MCF 10A (cell line): ENCODE data around the gene LGALS8. TPM values are rescaled to one million over a fixed set of nuclear protein-coding genes. Genes with fewer than 3 reads are reported as not detected.

Source experiments
- BruUV-seq: library from RNA; stranded (reverse); fragments of 400-500 nt; replicated peaks from 2 replicates; lab custom pipeline; 2021; lab: Mats Ljungman, UMichigan
- CTCF ChIA-PET: fragments of 300-600 bp; sonication (Branson Sonifier 250); formaldehyde crosslinking; extraction: SDS; loops from one replicate; lab custom pipeline; 2021; ENCODE audit warnings: antibody characterized with exemption, inconsistent platforms; lab: Yijun Ruan, JAX
- POLR2A ChIA-PET: fragments of 300-600, 350-650 bp; sonication (Branson Sonifier 250); formaldehyde crosslinking; extraction: SDS; loops from one replicate; lab custom pipeline; 2020; ENCODE audit warnings: antibody characterized with exemption, inconsistent platforms; lab: Yijun Ruan, JAX
- DNase-seq: peaks from one replicate; pipeline ENCODE4 v3.0.0-alpha.2; 2018; ENCODE audit not compliant: unreplicated experiment
- H3K27ac Mint-ChIP-seq: one replicate; pipeline ENCODE4 v1.8.0; 2022; ENCODE audit warnings: mild to moderate bottlenecking, low read depth, mixed read lengths; ENCODE audit not compliant: unreplicated experiment
- H3K27me3 Mint-ChIP-seq: one replicate; pipeline ENCODE4 v1.8.0; 2022; ENCODE audit warnings: mixed read lengths; ENCODE audit not compliant: insufficient read depth, unreplicated experiment
- H3K36me3 Mint-ChIP-seq: one replicate; pipeline ENCODE4 v1.8.0; 2022; ENCODE audit warnings: mild to moderate bottlenecking, moderate library complexity, mixed read lengths; ENCODE audit not compliant: insufficient read depth, unreplicated experiment
- H3K4me1 Mint-ChIP-seq: one replicate; pipeline ENCODE4 v1.8.0; 2022; ENCODE audit warnings: mixed read lengths; ENCODE audit not compliant: insufficient read depth, unreplicated experiment
- H3K4me3 Mint-ChIP-seq: one replicate; pipeline ENCODE4 v1.8.0; 2022; ENCODE audit warnings: mild to moderate bottlenecking, moderate library complexity, mixed read lengths; ENCODE audit not compliant: unreplicated experiment
- H3K9me3 Mint-ChIP-seq: one replicate; pipeline ENCODE4 v1.8.0; 2022; ENCODE audit warnings: mixed read lengths; ENCODE audit not compliant: unreplicated experiment
- CTCF ChIP-seq: fragments of 200-600 bp; IDR thresholded peaks from one replicate; pipeline ENCODE4 v1.8.0; 2022; ENCODE audit warnings: antibody characterized with exemption, mild to moderate bottlenecking; ENCODE audit not compliant: unreplicated experiment
- intact Hi-C: fragments of 100-400 bp; cut with micrococcal nuclease; formaldehyde crosslinking; loops from 2 replicates; pipeline ENCODE4 v1.14.1; 2022
- total RNA-seq: library from RNA; stranded (reverse); gene quantifications from 2 replicates; pipeline ENCODE4 v1.2.3, GENCODE V29; 2022

Gene LGALS8
- total RNA-seq, 1 experiment from 2014 or later, result 73.2 TPM

DNA sequence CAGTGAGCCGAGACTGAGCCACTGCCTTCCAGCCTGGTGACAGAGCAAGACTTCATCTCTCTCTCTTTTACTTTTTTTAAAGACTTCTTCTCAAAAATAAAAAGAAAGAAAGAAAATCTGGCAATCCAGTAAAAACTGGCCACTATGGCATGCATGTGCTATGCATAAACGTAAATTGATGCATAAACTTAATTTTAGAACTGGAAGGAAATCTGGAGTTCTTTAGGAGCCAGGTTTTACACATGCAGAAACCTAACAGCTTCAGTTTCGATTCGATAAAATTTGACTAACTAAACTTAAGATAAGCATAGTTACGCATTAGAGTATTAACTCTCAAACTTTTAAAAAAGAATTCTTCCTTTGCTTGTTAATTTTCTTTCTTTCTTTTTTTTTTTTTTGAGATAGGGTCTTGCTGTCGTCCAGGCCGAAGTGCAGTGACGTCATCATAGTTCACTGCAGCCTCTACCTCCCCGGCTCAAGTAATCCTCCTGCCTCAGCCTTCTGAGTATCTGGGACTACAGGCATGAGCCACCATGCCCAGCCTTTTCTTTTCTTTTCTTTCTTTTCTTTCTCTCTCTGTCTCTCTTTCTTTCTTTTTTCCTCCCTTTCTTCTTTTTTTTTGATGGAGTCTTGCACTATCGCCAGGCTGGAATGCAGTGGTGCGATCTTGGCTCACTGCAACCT, 11.9 kb upstream of the LGALS8 start:
- no peak for DNase-seq
- intact Hi-C loops, result no loop called here
- CTCF ChIA-PET, result interaction anchor here (0.7 to 1.2 kb wide), 3 partner anchors 400 to 1199 kb away, joined by 4 to 6 read pairs (median 5); no protein-coding TSS in a partner anchor

DNA sequence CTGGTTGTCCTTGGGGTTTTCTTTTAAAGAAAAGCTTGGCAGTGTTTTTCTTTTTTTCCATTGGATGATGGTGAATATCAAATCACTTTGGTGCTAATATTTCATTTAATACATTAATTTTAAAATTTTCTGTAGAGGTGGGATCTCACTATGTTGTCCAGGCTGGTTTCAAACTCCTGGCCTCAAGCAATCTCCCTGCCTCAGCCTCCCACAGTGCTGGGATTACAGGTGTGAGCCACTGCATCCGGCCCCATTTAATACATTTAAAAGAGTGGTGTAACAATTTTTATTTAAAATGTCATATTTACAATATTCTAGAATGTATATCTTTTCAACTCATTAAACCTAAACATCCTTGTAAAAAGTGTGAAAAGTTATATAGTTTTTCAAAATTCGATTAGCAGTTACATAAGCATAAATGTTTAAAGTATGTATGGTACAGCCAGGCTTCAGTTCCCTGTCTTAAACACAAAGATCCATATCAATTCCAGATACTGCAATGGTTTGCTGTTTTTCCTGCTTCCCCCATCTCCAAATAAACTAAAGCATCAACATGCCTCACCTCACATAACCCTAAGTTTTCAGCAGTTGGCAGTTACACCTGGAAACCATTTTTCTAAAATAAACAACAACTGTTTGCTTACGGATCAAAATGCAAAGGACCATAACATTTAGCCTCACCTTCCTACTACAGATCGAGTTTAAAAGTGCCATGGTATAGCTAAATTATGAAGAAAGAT, 8.9 kb upstream of the LGALS8 start:
- no peak for DNase-seq
- Mint-ChIP-seq H3K4me1 (peaks cover 19% of the 10 kb centered on the region), H3K27ac (no peak overlapping the region), H3K4me3 (no peak overlapping the region), H3K9me3 (no peaks in the 10 kb centered on the region), H3K36me3 (no peaks in the 10 kb centered on the region), H3K27me3 (no peaks in the 10 kb centered on the region)
- CTCF ChIA-PET, result interaction anchor here (0.6 to 2.3 kb wide), 6 partner anchors 11 to 882 kb away, joined by 3 to 9 read pairs (median 3); no protein-coding TSS in a partner anchor
- no peak for TF ChIP-seq CTCF
- POLR2A ChIA-PET, result interaction anchor here (0.6 to 3.6 kb wide), 8 partner anchors 9 to 596 kb away, joined by 3 to 18 read pairs (median 4); partner anchors contain the start of genes ERO1B and LGALS8
- intact Hi-C loops, result no loop called here
- no TSS peak for BruUV-seq

More for the DNA sequence above, 11.9 kb upstream of the LGALS8 start:
- no peaks in the 10 kb centered on the region for H3K36me3 Mint-ChIP-seq
- peaks cover 13% of the 10 kb centered on the region for H3K4me1 Mint-ChIP-seq
- TF ChIP-seq CTCF, result no peak
- no peaks in the 10 kb centered on the region for H3K9me3 Mint-ChIP-seq
- POLR2A ChIA-PET, result interaction anchor here (0.8 kb wide), 1 partner anchor 13 kb away, joined by 5 read pairs; no protein-coding TSS in a partner anchor
- H3K27me3 Mint-ChIP-seq, result no peaks in the 10 kb centered on the region
- no TSS peak for BruUV-seq
- no peak overlapping the region for H3K4me3 Mint-ChIP-seq
- H3K27ac Mint-ChIP-seq, result no peak overlapping the region

DNA sequence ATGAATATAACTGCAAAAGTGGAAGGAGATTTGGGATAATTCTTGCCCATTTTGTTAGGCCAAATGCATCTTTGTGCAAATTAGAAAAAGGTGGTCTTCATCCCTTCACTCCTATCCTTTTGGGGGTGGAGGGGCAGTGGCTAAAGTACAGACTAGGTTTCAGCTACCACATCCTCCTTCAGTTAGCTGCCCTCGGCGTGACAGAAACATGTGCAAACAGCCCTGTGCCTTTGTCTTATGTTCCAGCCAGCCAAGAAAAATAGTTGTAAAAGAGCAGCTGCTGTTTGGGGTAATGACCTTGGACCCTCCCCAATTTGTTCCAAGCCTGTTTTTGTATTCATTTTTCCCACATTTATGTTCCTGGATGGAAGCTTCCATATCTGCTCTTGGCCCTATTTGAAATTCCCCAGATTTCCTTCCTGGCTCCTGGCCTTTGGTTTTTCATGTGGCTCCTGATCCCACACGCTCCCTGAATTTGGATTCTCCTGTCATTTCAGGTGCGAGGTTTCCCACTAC, 8.3 kb upstream of the LGALS8 start:
- H3K4me1 Mint-ChIP-seq, result peaks cover 19% of the 10 kb centered on the region

More for the DNA sequence above, 8.3 kb upstream of the LGALS8 start:
- no peak overlapping the region for H3K4me3 Mint-ChIP-seq
- no peaks in the 10 kb centered on the region for H3K27me3 Mint-ChIP-seq
- intact Hi-C loops, result no loop called here
- DNase-seq, result no peak
- ChIA-PET POLR2A (interaction anchor here (0.6 to 3.6 kb wide), 9 partner anchors 8 to 596 kb away, joined by 3 to 18 read pairs (median 4); partner anchors contain the start of genes ERO1B and LGALS8), CTCF (interaction anchor here (0.6 to 2.3 kb wide), 5 partner anchors 11 to 882 kb away, joined by 3 to 9 read pairs (median 3); no protein-coding TSS in a partner anchor)
- H3K27ac Mint-ChIP-seq, result no peak overlapping the region
- H3K9me3 Mint-ChIP-seq, result no peaks in the 10 kb centered on the region
- BruUV-seq, result no TSS peak
- TF ChIP-seq CTCF, result no peak
- H3K36me3 Mint-ChIP-seq, result no peaks in the 10 kb centered on the region
